Lung (tissue), 12 donors: ENCODE data around the gene TAB3. TPM values are rescaled to one million over a fixed set of nuclear protein-coding genes. Genes with fewer than 3 reads are reported as not detected.

Experiments
- ATAC-seq: fragments of 200-7000 bp; cut with Tn5 transposase; one replicate; pipeline ENCODE4 v1.9.1; 2020; ENCODE audit warnings: moderate number of reproducible peaks; ENCODE audit not compliant: insufficient read depth, low FRiP score
- DNase-seq, 3 donors: peaks; one replicate each; pipeline ENCODE4 v3.0.0-alpha.2; 2013 to 2017
- H3K27ac ChIP-seq, 2 donors: one replicate each; pipeline ENCODE4 v1.5.1; 2013; ENCODE audit warnings: mild to moderate bottlenecking in 2 of 2, moderate library complexity in 2 of 2, control low read depth in 1 of 2, inconsistent platforms in 1 of 2, low read depth in 1 of 2, low read length in 1 of 2
- H3K27me3 ChIP-seq, 3 donors: one replicate each; pipeline ENCODE4 v1.5.1; 2013; ENCODE audit warnings: low read length in 2 of 3; ENCODE audit not compliant: control insufficient read depth in 3 of 3, insufficient read depth in 3 of 3
- H3K36me3 ChIP-seq, 4 donors: one replicate each; pipeline ENCODE4 v1.5.1; 2013; ENCODE audit warnings: low read length in 4 of 4, mild to moderate bottlenecking in 1 of 4, moderate library complexity in 1 of 4; ENCODE audit not compliant: control insufficient read depth in 4 of 4, insufficient read depth in 4 of 4
- H3K4me1 ChIP-seq, 5 donors: one replicate each; pipeline ENCODE4 v1.5.1; 2013; ENCODE audit warnings: low read length in 5 of 5, mild to moderate bottlenecking in 2 of 5, moderate library complexity in 1 of 5; ENCODE audit not compliant: control insufficient read depth in 5 of 5, insufficient read depth in 5 of 5
- H3K4me3 ChIP-seq: one replicate; pipeline ENCODE4 v1.5.1; 2013; ENCODE audit warnings: mild to moderate bottlenecking, control low read depth, moderate library complexity
- H3K9ac ChIP-seq, 2 donors: one replicate each; pipeline ENCODE4 v1.5.1; 2013; ENCODE audit warnings: low read length in 2 of 2, control low read depth in 1 of 2; ENCODE audit not compliant: insufficient read depth in 1 of 2
- H3K9me3 ChIP-seq, 4 donors: one replicate each; pipeline ENCODE4 v1.5.1; 2013; ENCODE audit warnings: low read length in 3 of 4, mild to moderate bottlenecking in 1 of 4, moderate library complexity in 1 of 4; ENCODE audit not compliant: control insufficient read depth in 4 of 4, insufficient read depth in 3 of 4
- WGBS, 2 donors: extraction: QIAGEN DNeasy Blood & Tissue Kit; methylation state at CpG; one replicate each; pipeline ENCODE4 v1.1.7; 2013; 5-methylcytosine and 5-hydroxymethylcytosine counted together
- polyA plus RNA-seq, 2 donors: library from polyadenylated mRNA; stranded (reverse); fragments of 200-250 nt; gene quantifications; one replicate each; pipeline ENCODE4 v1.2.1, GENCODE V29; 2013
- total RNA-seq, 2 donors: library from RNA; depleted of rRNA in 1 of 2; stranded (reverse); fragments of >200 nt in 1 of 2; gene quantifications; one replicate each; pipeline ENCODE4 v1.2.1, GENCODE V29; 2014 to 2021
- TF ChIP-seq, protein P1 (sequence below): IDR thresholded peaks from 2 replicates; pipeline ENCODE4 v1.5.1; 2012; ENCODE audit warnings: mild to moderate bottlenecking; ENCODE audit errors: control extremely low read depth, extremely low read depth
- donor health status: control.
- donor health status: control.
- donor health status: Bipolar disorder and iron deficiency.
- donor health status: healthy.
- donor health status: DM: yes; HTN: yes; CAD: no.

TAB3 gene
- total and polyA plus RNA-seq, 4 donors = 7.6 to 24.8 (median 13.8) TPM

DNA sequence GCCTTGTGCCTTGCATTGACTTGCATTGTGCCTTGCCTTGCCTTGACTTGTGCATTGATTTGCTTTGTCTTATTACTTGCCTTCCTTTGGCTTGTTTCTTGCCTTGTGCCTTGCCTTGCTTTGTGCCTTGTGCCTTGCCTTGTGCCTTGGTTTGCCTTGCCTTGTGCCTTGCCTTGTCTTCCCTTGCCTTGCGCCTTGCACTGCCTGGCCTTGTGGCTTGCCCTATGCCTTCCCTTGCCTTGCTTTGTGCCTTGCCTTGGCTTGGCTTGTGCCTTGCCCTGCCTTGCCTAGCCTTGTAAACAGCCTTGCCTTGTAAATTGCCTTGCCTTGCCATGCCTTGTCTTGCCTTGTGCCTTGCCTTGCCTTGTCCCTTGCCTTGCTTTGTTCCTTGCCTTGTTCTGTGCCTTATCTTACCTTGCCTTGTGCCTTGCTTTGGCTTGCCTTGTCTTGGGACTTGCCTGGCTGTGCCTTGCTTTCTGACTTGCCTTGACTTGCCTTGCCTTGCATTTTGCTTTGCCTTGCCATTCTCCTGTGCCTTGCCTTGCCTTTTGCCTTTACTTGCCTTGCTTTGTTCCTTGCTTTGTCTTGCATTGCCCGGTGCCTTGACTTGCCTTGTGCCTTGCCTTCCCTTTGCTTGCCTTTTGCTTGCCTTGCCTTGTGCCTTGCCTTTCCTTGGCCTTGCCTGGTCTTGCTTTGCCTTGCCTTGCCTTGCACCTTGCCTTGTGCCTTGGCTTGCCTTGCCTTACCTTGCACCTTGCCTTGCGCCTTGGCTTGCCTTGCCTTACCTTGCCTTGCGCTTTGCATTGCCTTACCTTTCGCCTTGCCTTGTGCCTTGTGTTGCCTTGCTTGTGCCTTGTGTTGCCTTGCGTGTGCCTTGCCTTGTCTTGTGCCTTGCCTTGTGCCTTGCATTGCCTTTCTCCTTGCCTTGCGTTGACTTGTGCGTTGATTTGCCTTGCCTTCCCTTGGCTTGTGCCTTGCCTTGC lies 97.5 kb downstream of the TAB3 start:
- DNase-seq = no peak
- TF ChIP-seq, protein P1, sequence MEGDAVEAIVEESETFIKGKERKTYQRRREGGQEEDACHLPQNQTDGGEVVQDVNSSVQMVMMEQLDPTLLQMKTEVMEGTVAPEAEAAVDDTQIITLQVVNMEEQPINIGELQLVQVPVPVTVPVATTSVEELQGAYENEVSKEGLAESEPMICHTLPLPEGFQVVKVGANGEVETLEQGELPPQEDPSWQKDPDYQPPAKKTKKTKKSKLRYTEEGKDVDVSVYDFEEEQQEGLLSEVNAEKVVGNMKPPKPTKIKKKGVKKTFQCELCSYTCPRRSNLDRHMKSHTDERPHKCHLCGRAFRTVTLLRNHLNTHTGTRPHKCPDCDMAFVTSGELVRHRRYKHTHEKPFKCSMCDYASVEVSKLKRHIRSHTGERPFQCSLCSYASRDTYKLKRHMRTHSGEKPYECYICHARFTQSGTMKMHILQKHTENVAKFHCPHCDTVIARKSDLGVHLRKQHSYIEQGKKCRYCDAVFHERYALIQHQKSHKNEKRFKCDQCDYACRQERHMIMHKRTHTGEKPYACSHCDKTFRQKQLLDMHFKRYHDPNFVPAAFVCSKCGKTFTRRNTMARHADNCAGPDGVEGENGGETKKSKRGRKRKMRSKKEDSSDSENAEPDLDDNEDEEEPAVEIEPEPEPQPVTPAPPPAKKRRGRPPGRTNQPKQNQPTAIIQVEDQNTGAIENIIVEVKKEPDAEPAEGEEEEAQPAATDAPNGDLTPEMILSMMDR = no peak
- Histone ChIP-seq H3K27ac (no peak overlapping the region), H3K9ac (no peak overlapping the region), H3K4me3 (no peak overlapping the region), H3K27me3 (peaks cover 0 to 3% (median 0%) of the 10 kb centered on the region in 3 donors), H3K4me1 (peaks cover 0 to 1% (median 0%) of the 10 kb centered on the region in 5 donors), H3K9me3 (peaks cover 0 to 81% (median 2%) of the 10 kb centered on the region in 4 donors), H3K36me3 (no peaks in the 10 kb centered on the region)
- 87 to 98% methylated on average over 8 of the region's 8 CpGs for WGBS, 2 donors
- no peak for ATAC-seq

DNA sequence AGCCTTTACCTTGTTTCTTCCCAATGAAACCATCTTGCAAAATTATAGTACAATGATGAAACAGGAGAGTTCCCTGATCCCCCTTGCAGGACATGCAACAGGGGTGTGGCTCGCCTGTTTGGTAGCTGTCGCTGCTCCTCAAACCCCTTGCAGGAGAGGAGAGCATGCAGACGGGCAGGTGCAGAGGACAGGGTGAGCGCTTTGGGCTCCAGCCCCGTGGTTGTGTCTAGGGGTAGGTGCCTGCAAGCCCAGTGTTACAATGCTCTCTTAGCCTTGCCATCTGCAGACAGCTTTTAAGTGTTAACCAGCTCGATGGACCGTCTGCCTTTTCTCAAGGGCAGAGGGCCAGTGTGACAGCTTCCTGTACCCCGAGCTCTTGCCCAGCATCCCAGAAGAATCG lies 102.0 kb downstream of the TAB3 start:
- 77 to 87% methylated on average over 9 of the region's 9 CpGs for WGBS, 2 donors
- DNase-seq (no peak), ATAC-seq (no peak)
- Histone ChIP-seq H3K36me3 (no peaks in the 10 kb centered on the region), H3K9ac (no peak overlapping the region), H3K27ac (no peak overlapping the region), H3K4me1 (no peaks in the 10 kb centered on the region), H3K27me3 (peaks cover 0 to 2% (median 0%) of the 10 kb centered on the region in 3 donors), H3K9me3 (peaks cover 0 to 37% (median under 1%) of the 10 kb centered on the region in 4 donors), H3K4me3 (no peak overlapping the region)
- TF ChIP-seq, protein P1 = no peak

DNA sequence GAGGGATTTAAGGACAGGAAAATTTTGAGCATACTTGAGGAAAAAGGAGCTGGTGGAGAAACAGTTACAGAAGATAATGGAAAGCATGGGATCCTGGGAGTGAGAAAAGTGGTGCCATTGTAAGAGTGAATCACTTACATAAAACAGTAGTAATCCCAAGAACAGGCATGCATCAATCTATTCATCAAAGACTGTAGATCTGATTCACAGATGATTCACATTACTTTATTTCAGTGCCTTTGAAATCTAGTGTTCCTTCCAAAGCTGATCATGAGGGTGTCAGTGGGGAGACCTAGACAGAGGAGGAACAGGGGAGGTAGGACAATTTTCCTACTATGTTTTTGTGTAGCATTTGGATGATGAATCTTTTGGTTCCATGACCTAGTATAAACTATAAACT lies 102.7 kb downstream of the TAB3 start:
- DNase-seq (no peak), ATAC-seq (no peak)
- no peak overlapping the region for H3K27ac ChIP-seq
- TF ChIP-seq, protein P1 = no peak
- peaks cover 0 to 2% (median 0%) of the 10 kb centered on the region in 3 donors for H3K27me3 ChIP-seq
- no peak overlapping the region for H3K4me3 ChIP-seq
- H3K4me1 ChIP-seq = no peaks in the 10 kb centered on the region
- peaks cover 0 to 31% (median 0%) of the 10 kb centered on the region in 4 donors for H3K9me3 ChIP-seq
- no peaks in the 10 kb centered on the region for H3K36me3 ChIP-seq
- H3K9ac ChIP-seq = no peak overlapping the region
